Gastroesophageal sphincter (tissue), 3 donors: ENCODE results near the gene LRCH3.

Source experiments
- POLR2A ChIP-seq, 2 donors: fragments of 450-650 bp; IDR thresholded peaks; one replicate each; pipeline ENCODE4 v1.6.1; 2017; ENCODE audit warnings: antibody characterized with exemption in 2 of 2, mild to moderate bottlenecking in 2 of 2, moderate library complexity in 1 of 2
- TF ChIP-seq, protein P1 (sequence below), 4 experiments: fragments of 200-600 bp in 2 of 4; fragments of 450-650 bp in 2 of 4; sonication (generic) in 1 of 4; IDR thresholded peaks; one replicate each; pipeline ENCODE4 v1.5.1; 2017 to 2019; ENCODE audit warnings: antibody characterized with exemption in 4 of 4, mild to moderate bottlenecking in 2 of 4, moderate library complexity in 2 of 4

GRCh38 chr3:197883541-197883940 is 92.5 kb downstream of the LRCH3 start:
- TF ChIP-seq, protein P1, sequence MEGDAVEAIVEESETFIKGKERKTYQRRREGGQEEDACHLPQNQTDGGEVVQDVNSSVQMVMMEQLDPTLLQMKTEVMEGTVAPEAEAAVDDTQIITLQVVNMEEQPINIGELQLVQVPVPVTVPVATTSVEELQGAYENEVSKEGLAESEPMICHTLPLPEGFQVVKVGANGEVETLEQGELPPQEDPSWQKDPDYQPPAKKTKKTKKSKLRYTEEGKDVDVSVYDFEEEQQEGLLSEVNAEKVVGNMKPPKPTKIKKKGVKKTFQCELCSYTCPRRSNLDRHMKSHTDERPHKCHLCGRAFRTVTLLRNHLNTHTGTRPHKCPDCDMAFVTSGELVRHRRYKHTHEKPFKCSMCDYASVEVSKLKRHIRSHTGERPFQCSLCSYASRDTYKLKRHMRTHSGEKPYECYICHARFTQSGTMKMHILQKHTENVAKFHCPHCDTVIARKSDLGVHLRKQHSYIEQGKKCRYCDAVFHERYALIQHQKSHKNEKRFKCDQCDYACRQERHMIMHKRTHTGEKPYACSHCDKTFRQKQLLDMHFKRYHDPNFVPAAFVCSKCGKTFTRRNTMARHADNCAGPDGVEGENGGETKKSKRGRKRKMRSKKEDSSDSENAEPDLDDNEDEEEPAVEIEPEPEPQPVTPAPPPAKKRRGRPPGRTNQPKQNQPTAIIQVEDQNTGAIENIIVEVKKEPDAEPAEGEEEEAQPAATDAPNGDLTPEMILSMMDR (IDR thresholded peaks at IDR 0.05), result no peak
- no peak for TF ChIP-seq POLR2A (IDR thresholded peaks at IDR 0.05)
